GM18873 (cell line): ENCODE measurements around the gene SEC16A.

Experiments
- ATAC-seq: cut with Tn5 transposase; IDR thresholded peaks from one replicate; pipeline ENCODE4 v1.9.1; 2021; ENCODE audit warnings: mild to moderate bottlenecking, moderate library complexity, moderate number of reproducible peaks; ENCODE audit not compliant: unreplicated experiment, low FRiP score

The SEC16A gene

GRCh38 chr9:136487672-136488071 is 4.8 kb upstream of the SEC16A start:
- ATAC-seq: no peak

DNA sequence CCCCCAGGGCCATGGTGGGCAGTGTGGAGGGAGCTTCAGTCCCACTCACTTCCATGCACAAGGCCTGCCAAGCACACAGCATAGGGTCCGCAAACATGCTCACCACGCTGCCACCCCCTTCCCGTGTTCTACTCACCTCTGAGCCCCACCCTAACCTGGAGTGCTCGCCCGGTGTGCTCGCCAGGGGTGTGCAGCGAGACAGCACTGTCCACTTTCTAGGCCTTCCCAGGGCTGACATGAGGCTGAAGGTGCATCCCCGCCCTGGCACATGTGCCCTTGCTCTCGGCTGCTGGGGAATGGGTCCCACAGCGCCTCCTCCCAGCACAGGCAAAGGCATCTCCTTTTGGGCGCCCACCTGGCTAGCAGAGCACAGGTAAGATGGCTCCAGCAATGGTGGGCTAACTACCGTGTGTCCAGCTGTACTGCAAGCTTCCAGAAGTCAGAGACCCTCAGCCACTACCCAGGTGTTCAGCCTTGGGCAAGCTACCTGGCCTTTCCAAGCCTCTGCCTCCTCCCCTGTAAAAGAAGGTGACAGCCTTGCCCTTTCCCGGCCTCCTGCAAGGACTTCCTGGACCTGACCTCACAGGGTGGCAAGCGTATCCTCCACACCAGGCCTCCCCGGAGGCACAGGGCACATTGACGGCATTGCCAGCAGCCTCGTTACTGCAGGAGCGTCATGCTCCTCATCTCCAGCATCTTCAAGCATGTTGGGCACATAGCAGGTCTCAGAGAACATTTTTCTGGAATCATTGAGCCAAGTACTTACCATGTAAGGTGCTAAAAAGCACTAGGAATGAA is 4.2 kb upstream of the SEC16A start:
- ATAC-seq: no peak

DNA sequence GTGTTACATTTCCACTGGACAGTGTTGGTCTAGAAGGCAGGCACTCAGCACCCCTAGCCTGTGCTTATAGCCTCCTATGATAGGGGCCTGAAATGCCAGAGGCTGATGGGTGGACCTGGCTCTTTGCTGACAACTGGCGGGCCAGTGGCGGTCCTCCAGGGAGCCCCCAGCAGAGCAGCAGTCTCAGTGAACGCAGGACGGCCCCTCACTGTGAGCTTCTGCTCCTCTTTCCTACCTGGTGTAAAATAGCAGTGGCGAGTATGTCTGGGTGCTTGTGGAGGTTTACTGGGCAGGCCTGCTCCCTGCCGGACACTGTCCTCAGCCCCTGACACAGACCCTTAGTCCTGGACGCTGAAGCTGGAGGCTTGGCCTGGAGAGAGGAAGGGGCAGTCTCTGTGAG is 3.3 kb upstream of the SEC16A start:
- no peak for ATAC-seq

GRCh38 chr9:136485049-136486045 is 2.5 kb upstream of the SEC16A start:
- ATAC-seq: no peak

DNA sequence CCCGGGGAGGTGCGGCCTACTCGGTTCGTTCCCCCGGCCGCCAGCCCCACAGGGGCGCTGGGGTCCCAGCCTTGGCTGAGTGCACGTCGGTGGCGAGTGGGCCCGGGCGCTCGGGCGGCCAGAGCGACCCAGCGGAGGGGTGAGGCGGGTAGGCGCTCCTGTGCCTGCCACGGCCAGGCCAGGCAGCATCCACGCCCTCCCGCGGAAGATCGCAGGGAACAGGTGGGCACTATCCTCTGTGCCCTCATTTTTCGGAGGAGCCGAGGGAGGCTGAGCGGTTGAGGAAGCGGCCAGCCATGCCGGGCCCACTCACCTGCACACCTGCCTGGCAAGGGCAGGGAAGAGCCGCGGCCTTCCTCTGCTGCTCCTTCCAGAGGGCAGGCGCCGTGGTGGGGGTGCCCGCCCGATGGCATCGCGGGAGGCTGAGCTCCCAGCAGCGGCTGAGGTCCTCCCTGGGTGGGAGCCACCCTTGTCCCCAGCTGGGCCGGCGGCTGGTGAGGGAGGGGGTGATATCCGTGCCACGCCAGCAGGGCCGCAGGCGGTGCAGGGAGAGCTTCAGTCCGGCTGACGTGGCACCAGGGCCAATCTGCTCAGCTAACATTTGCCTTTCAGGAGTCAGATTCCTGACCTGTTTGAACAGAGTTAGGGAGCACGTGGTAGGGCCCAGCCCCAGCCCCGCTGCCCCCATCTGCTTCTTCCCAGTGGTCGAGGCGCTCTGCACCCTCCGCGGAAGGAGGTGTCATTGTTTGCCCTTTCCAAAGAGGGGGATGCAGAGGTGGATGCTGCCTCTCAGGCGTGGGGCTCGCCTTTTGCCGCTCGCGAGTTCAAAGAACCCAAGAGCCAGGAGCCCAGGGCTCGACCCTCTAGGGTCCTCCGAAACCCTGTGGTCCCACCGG is 1.6 kb upstream of the SEC16A start:
- ATAC-seq: no peak

GRCh38 chr9:136483589-136484152 is 831 bp upstream of the SEC16A start:
- peak; percentile 47 for ATAC-seq

DNA sequence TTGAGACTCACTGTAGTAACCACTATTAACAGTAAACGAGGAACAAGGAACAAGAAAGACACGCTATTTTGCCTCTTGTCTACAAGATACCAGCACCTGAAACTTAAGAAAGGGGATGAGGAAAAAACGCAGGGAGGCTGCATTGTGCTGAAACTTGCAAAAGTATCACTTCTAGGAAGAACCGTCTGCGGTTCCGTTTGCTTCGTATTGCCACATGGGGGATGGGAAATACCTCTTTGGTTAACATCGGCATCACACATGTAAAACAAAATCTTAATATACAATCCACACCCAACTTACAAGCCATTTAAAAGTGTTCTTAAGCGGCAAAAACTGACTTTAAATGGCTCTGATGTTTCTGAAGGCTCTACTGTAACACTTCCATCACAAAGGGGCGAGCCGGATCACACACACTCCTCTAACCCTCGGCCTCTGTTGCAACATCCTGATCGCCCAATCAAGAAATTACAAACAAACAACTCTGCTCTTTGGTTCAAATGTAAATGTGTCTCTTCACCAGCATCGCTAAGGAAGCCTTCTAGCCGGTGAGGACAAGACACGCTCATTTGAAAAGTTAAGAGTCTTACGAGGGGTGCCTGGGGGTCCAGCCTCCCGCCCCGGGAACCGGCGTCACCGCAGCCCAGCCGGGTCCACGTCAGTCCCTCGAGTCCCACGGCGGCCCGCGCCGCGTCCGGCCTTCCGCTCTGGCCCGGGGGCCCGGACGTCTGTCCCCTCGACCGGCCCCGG is 621 bp downstream of the SEC16A start:
- ATAC-seq: no peak

GRCh38 chr9:136481558-136481957 is 1.3 kb downstream of the SEC16A start:
- ATAC-seq: no peak

DNA sequence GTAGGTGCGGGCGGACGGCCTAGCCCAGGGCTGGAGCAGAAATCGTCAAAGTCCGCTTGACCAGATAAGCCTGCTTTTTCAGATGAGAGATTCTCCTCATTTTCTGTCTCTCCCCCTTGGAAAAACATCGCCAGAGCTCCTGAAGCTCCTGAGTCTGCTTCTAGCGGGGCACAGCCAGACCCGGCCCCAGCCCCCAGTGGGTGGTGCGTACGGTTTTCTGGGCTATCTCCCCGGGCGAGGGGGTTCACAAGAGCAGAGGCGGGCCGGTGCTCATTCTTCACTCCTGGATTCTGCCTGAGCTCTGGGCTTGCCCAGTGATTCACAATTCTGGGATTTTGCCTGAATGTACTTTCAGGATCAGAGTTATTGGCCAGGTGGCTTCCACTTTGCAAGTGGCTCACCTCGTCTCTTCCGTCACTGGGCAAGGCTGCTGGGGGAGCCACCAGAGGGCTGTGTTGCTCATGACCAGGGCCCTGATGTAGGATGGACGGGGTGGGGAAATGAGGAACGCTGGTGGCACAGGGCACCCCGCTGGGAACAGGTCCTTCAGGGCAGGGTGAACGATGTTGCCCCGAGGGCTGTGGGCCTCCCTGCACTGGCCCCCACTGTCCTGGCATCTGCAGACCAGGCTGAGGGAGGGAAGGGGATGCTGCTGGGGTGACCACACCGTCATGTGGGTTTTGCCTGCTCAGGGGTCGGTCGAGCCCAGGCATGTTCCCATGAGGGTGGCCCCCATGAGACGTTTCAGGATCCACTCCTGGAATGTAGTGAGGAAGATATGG is 6.3 kb downstream of the SEC16A start:
- ATAC-seq: no peak

DNA sequence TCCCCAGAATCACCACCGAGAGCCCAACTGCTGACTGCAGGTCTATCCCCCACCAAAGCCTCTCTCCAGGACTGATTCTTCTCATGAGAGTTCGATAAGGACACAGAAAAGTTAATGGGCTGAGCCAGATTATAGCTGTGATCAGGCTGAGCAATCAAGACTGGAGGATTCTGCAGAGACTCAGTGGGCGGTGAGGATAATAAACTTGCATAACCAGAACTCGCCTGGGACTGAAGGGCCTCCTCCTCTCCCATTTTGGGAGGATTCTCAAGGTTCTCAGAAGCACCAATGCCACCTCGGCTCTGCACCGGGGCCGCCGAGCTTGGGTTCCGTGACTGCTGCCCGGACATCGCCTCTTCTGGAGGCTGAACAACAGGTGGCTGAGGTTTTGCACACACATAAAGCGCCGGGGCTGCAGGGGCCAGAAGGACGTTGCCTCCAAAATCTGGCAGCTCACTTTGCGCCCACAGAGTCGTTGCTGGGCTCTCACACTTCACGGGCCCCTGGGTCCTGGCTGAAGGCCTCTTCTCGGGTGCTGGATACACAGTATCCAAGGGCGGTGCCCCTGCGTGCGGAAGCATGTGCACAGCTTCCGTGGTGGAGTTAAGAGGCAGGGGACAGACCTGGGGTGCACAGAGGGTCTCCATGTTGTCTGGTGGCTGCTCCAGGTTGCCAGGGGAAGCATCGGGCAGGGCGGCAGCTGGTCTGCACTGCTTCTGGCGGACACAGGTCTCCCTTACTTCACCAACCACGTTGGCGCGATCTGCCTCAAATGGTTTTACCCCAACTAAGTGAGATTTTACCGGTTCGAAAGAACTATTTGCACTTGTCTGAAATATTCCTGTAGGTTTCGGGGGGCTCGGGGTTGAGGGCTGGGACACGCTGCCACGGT is 7.6 kb downstream of the SEC16A start:
- ATAC-seq: no peak

GRCh38 chr9:136474021-136474640 is 8.7 kb downstream of the SEC16A start:
- no peak for ATAC-seq

GRCh38 chr9:136473354-136473721 is 9.5 kb downstream of the SEC16A start:
- ATAC-seq: no peak

DNA sequence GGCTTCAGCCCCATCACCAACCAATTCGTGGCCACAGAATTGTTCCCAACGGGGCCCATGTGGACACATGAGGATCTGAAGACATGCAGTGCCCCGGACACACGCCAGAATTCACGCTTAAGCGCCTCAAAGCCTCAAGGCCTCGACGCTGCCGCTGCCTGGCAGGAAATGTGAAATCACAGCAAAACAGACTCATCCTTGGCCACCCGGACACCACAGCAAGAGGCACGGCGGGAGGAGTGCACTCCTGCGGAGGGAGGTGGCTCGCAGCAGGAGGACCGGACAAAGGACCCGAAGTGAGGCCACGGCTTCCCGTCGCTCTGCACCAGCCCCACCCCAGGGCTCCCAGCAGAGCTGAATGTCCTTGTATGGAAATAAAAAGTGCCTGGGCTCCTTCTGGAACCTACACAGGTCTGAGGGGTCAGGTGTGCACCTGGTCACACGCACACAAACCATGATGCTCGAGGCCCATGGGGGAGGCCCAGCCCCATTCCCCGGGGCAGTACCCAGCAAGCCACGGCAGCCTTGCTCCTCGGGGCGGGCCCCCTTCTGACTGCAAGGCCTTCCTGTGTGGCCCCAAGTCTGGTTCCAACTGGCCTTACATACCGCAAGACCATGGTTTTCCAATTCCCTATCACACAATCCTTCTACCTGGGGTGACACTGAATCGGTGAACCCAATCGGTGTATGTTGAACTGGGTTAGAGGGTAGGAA is 10.0 kb downstream of the SEC16A start:
- ATAC-seq: no peak

GRCh38 chr9:136471802-136472487 is 10.9 kb downstream of the SEC16A start:
- no peak for ATAC-seq

GRCh38 chr9:136470792-136471469 is 11.9 kb downstream of the SEC16A start:
- no peak for ATAC-seq

GRCh38 chr9:136470356-136470755 is 12.5 kb downstream of the SEC16A start:
- ATAC-seq: no peak
